ENCODE results near the gene STOML2. TPM values are rescaled to one million over a fixed set of nuclear protein-coding genes. Genes with fewer than 3 reads are reported as not detected.

STOML2 gene
- total RNA-seq, 1 donor from 2014 or later, result 83.1 TPM

- no peak overlapping the region for H3K4me3 ChIP-seq (ENCODE audit: insufficient read depth, low read depth, low read length)
- Mint-ChIP-seq H3K36me3 (ENCODE audit: low read depth, unreplicated experiment) (peaks cover 9% of the 10 kb centered on the region), H3K27ac (ENCODE audit: unreplicated experiment) (peak overlapping the region; percentile 27), H3K4me3 (ENCODE audit: unreplicated experiment) (peak overlapping the region; percentile 90), H3K27me3 (ENCODE audit: low read depth, unreplicated experiment) (no peaks in the 10 kb centered on the region), H3K9me3 (ENCODE audit: unreplicated experiment) (no peaks in the 10 kb centered on the region), H3K4me1 (ENCODE audit: low read depth, unreplicated experiment) (peaks cover 33% of the 10 kb centered on the region)
- no peak overlapping the region for H2AFZ ChIP-seq (ENCODE audit: low read depth, low read length)
- TF ChIP-seq CTCF (IDR thresholded peaks at IDR 0.05; ENCODE audit: insufficient read depth, low read depth, low read length), result no peak
- no peak for TF ChIP-seq EZH2 (IDR thresholded peaks at IDR 0.05; ENCODE audit: insufficient read depth, low read length)
- H3K9ac ChIP-seq (ENCODE audit: low read length), result no peak overlapping the region
- H3K79me2 ChIP-seq (ENCODE audit: insufficient read depth, low read length), result peaks cover 61% of the 10 kb centered on the region
- H3K9me3 ChIP-seq (ENCODE audit: insufficient read depth, low read depth, low read length), result no peaks in the 10 kb centered on the region
- FAIRE-seq (no peak), DNase-seq (ENCODE audit: low read depth) (no peak)
- no peaks in the 10 kb centered on the region for H3K27me3 ChIP-seq (ENCODE audit: insufficient read depth, low read length)
- peaks cover 32% of the 10 kb centered on the region for H3K36me3 ChIP-seq (ENCODE audit: insufficient read depth, low read length)
- H4K20me1 ChIP-seq (ENCODE audit: insufficient read depth, low read length), result peaks cover 36% of the 10 kb centered on the region
- H3K4me2 ChIP-seq (ENCODE audit: low read length), result peak overlapping the region; percentile 90
- H3K27ac ChIP-seq (ENCODE audit: low read depth, low read length), result no peak overlapping the region
- H3K4me1 ChIP-seq (ENCODE audit: insufficient read depth, low read length), result peaks cover 39% of the 10 kb centered on the region
These were observed 6.1 kb upstream of the STOML2 start for GRCh38 chr9:35108946-35109575.

GRCh38 chr9:35108461-35108860 lies 5.5 kb upstream of the STOML2 start:
- peaks cover 56% of the 10 kb centered on the region for H3K79me2 ChIP-seq (ENCODE audit: insufficient read depth, low read length)

GRCh38 chr9:35107297-35108290 lies 4.7 kb upstream of the STOML2 start:
- FAIRE-seq, result no peak
- Histone ChIP-seq H3K27me3 (ENCODE audit: insufficient read depth, low read length) (no peaks in the 10 kb centered on the region), H3K4me3 (ENCODE audit: insufficient read depth, low read depth, low read length) (no peak overlapping the region), H3K4me1 (ENCODE audit: insufficient read depth, low read length) (peaks cover 38% of the 10 kb centered on the region), H3K36me3 (ENCODE audit: insufficient read depth, low read length) (peaks cover 32% of the 10 kb centered on the region), H3K9ac (ENCODE audit: low read length) (no peak overlapping the region), H3K9me3 (ENCODE audit: insufficient read depth, low read depth, low read length) (no peaks in the 10 kb centered on the region), H4K20me1 (ENCODE audit: insufficient read depth, low read length) (peaks cover 36% of the 10 kb centered on the region), H3K27ac (ENCODE audit: low read depth, low read length) (no peak overlapping the region), H2AFZ (ENCODE audit: low read depth, low read length) (no peak overlapping the region), H3K4me2 (ENCODE audit: low read length) (no peak overlapping the region), H3K79me2 (ENCODE audit: insufficient read depth, low read length) (peaks cover 54% of the 10 kb centered on the region)
- H3K9me3 Mint-ChIP-seq (ENCODE audit: unreplicated experiment), result no peaks in the 10 kb centered on the region
- no peaks in the 10 kb centered on the region for H3K27me3 Mint-ChIP-seq (ENCODE audit: low read depth, unreplicated experiment)
- peaks cover 33% of the 10 kb centered on the region for H3K4me1 Mint-ChIP-seq (ENCODE audit: low read depth, unreplicated experiment)
- no peak overlapping the region for H3K27ac Mint-ChIP-seq (ENCODE audit: unreplicated experiment)
- no peak overlapping the region for H3K4me3 Mint-ChIP-seq (ENCODE audit: unreplicated experiment)
- DNase-seq (ENCODE audit: low read depth), result no peak
- TF ChIP-seq EZH2 (IDR thresholded peaks at IDR 0.05; ENCODE audit: insufficient read depth, low read length) (no peak), CTCF (IDR thresholded peaks at IDR 0.05; ENCODE audit: insufficient read depth, low read depth, low read length) (no peak)
- peaks cover 9% of the 10 kb centered on the region for H3K36me3 Mint-ChIP-seq (ENCODE audit: low read depth, unreplicated experiment)

More at GRCh38 chr9:35108461-35108860, 5.5 kb upstream of the STOML2 start:
- peaks cover 36% of the 10 kb centered on the region for H4K20me1 ChIP-seq (ENCODE audit: insufficient read depth, low read length)
- FAIRE-seq (no peak), DNase-seq (ENCODE audit: low read depth) (no peak)
- H3K4me2 ChIP-seq (ENCODE audit: low read length), result no peak overlapping the region
- H3K9me3 ChIP-seq (ENCODE audit: insufficient read depth, low read depth, low read length), result no peaks in the 10 kb centered on the region
- H3K27me3 ChIP-seq (ENCODE audit: insufficient read depth, low read length), result no peaks in the 10 kb centered on the region
- H3K4me1 ChIP-seq (ENCODE audit: insufficient read depth, low read length), result peaks cover 40% of the 10 kb centered on the region
- H3K36me3 Mint-ChIP-seq (ENCODE audit: low read depth, unreplicated experiment), result peaks cover 9% of the 10 kb centered on the region
- no peaks in the 10 kb centered on the region for H3K27me3 Mint-ChIP-seq (ENCODE audit: low read depth, unreplicated experiment)
- no peak overlapping the region for H2AFZ ChIP-seq (ENCODE audit: low read depth, low read length)
- no peak overlapping the region for H3K9ac ChIP-seq (ENCODE audit: low read length)
- H3K27ac ChIP-seq (ENCODE audit: low read depth, low read length), result no peak overlapping the region
- H3K4me1 Mint-ChIP-seq (ENCODE audit: low read depth, unreplicated experiment), result peaks cover 32% of the 10 kb centered on the region
- H3K4me3 Mint-ChIP-seq (ENCODE audit: unreplicated experiment), result peak overlapping the region; percentile 60
- no peak for TF ChIP-seq EZH2 (IDR thresholded peaks at IDR 0.05; ENCODE audit: insufficient read depth, low read length)
- H3K36me3 ChIP-seq (ENCODE audit: insufficient read depth, low read length), result peaks cover 32% of the 10 kb centered on the region
- H3K9me3 Mint-ChIP-seq (ENCODE audit: unreplicated experiment), result no peaks in the 10 kb centered on the region
- peak overlapping the region; percentile 47 for H3K27ac Mint-ChIP-seq (ENCODE audit: unreplicated experiment)
- no peak overlapping the region for H3K4me3 ChIP-seq (ENCODE audit: insufficient read depth, low read depth, low read length)
